Loucy (cell line): ENCODE data around the gene POLR3A.

Source experiments
- H2AFZ ChIP-seq: fragments of 200-600 bp; sonication (generic); 2 replicates; pipeline ENCODE4 v1.6.0; 2016; ENCODE audit warnings: antibody characterized with exemption, mild to moderate bottlenecking, low read length, moderate library complexity
- H3F3A ChIP-seq: fragments of 200-600 bp; 2 replicates; pipeline ENCODE4 v1.6.0; 2016; ENCODE audit warnings: antibody characterized with exemption, low read depth, mild to moderate bottlenecking
- H3K27me3 ChIP-seq: fragments of 200-600 bp; sonication (generic); 2 replicates; pipeline ENCODE4 v1.6.1; 2014; ENCODE audit warnings: low read length, mild to moderate bottlenecking; ENCODE audit not compliant: insufficient read depth, poor library complexity, severe bottlenecking
- H3K36me3 ChIP-seq: fragments of 200-600 bp; sonication (generic); 2 replicates; pipeline ENCODE4 v1.6.1; 2016; ENCODE audit warnings: low read length; ENCODE audit not compliant: insufficient read depth
- H3K4me1 ChIP-seq: fragments of 200-600 bp; sonication (generic); 2 replicates; pipeline ENCODE4 v1.5.1; 2014; ENCODE audit warnings: low read length, mild to moderate bottlenecking; ENCODE audit not compliant: insufficient read depth, poor library complexity, severe bottlenecking
- H3K4me2 ChIP-seq: fragments of 200-600 bp; sonication (generic); 2 replicates; pipeline ENCODE4 v1.6.0; 2014; ENCODE audit warnings: antibody characterized with exemption, low read length, low read depth, mild to moderate bottlenecking; ENCODE audit not compliant: poor library complexity, severe bottlenecking
- H3K4me3 ChIP-seq: fragments of 200-600 bp; sonication (generic); 2 replicates; pipeline ENCODE4 v1.5.1; 2014; ENCODE audit warnings: low read length, mild to moderate bottlenecking, mixed read lengths; ENCODE audit not compliant: poor library complexity, severe bottlenecking
- H3K79me2 ChIP-seq: fragments of 200-600 bp; sonication (generic); 2 replicates; pipeline ENCODE4 v1.6.1; 2014; ENCODE audit warnings: low read length; ENCODE audit not compliant: insufficient read depth
- H3K9ac ChIP-seq: fragments of 200-600 bp; sonication (generic); 2 replicates; pipeline ENCODE4 v1.6.0; 2014; ENCODE audit warnings: mild to moderate bottlenecking, low read depth, low read length, moderate library complexity; ENCODE audit not compliant: poor library complexity, severe bottlenecking
- H3K9me2 ChIP-seq: fragments of 200-600 bp; sonication (generic); replicated peaks from 2 replicates; pipeline ENCODE4 v1.6.1; 2016; ENCODE audit warnings: low read depth, low read length, mixed read lengths
- H3K9me3 ChIP-seq: fragments of 200-600 bp; sonication (generic); 2 replicates; pipeline ENCODE4 v1.6.1; 2014; ENCODE audit warnings: mild to moderate bottlenecking, antibody characterized with exemption, low read length, low read depth; ENCODE audit not compliant: insufficient read depth
- H4K20me1 ChIP-seq: fragments of 200-600 bp; sonication (generic); 2 replicates; pipeline ENCODE4 v1.6.0; 2014; ENCODE audit warnings: antibody characterized with exemption, low read length, mild to moderate bottlenecking; ENCODE audit not compliant: insufficient read depth, poor library complexity, severe bottlenecking
- CTCF ChIP-seq: fragments of 200-600 bp; sonication (generic); conservative IDR thresholded peaks from 2 replicates; pipeline ENCODE4 v1.5.1; 2014; ENCODE audit warnings: mild to moderate bottlenecking, antibody characterized with exemption, low read length
- EZH2phosphoT487 ChIP-seq: fragments of 200-600 bp; IDR thresholded peaks from 2 replicates; pipeline ENCODE4 v1.6.1; 2018; ENCODE audit warnings: antibody characterized with exemption, mild to moderate bottlenecking, moderate library complexity, borderline replicate concordance

POLR3A gene

GRCh38 chr10:77969114-77969513 lies 60.2 kb downstream of the POLR3A start:
- TF ChIP-seq CTCF (no peak), EZH2phosphoT487 (no peak)
- Histone ChIP-seq H3K27me3 (no peaks in the 10 kb centered on the region), H4K20me1 (no peaks in the 10 kb centered on the region), H3K4me3 (no peak overlapping the region), H3K4me1 (peaks cover 17% of the 10 kb centered on the region), H3K9me2 (no peaks in the 10 kb centered on the region), H3K9me3 (no peaks in the 10 kb centered on the region; the same call in 1 of the 2 replicates), H3K4me2 (no peak overlapping the region), H2AFZ (no peak overlapping the region), H3K9ac (no peak overlapping the region), H3F3A (no peaks in the 10 kb centered on the region), H3K79me2 (no peaks in the 10 kb centered on the region), H3K36me3 (no peaks in the 10 kb centered on the region)

- TF ChIP-seq EZH2phosphoT487 = no peak
- no peak for TF ChIP-seq CTCF
- Histone ChIP-seq H3K36me3 (no peaks in the 10 kb centered on the region), H4K20me1 (no peaks in the 10 kb centered on the region), H3K4me2 (no peak overlapping the region), H3K9ac (no peak overlapping the region), H2AFZ (no peak overlapping the region), H3K4me1 (peaks cover 17% of the 10 kb centered on the region), H3K27me3 (no peaks in the 10 kb centered on the region), H3K4me3 (no peak overlapping the region), H3K9me3 (no peaks in the 10 kb centered on the region; the same call in 1 of the 2 replicates), H3K79me2 (no peaks in the 10 kb centered on the region), H3F3A (no peaks in the 10 kb centered on the region), H3K9me2 (no peaks in the 10 kb centered on the region)
These were observed 61.7 kb downstream of the POLR3A start for GRCh38 chr10:77967611-77968022.

GRCh38 chr10:77965294-77965693 lies 64.0 kb downstream of the POLR3A start:
- no peaks in the 10 kb centered on the region; the same call in 1 of the 2 replicates for H3K9me3 ChIP-seq
- H3F3A ChIP-seq = no peaks in the 10 kb centered on the region
- H2AFZ ChIP-seq = no peak overlapping the region
- no peak overlapping the region for H3K4me2 ChIP-seq
- no peaks in the 10 kb centered on the region for H3K4me1 ChIP-seq
- H4K20me1 ChIP-seq = no peaks in the 10 kb centered on the region
- H3K4me3 ChIP-seq = no peak overlapping the region
- TF ChIP-seq CTCF = no peak
- TF ChIP-seq EZH2phosphoT487 = no peak
- H3K79me2 ChIP-seq = no peaks in the 10 kb centered on the region
- no peaks in the 10 kb centered on the region for H3K36me3 ChIP-seq
- H3K9ac ChIP-seq = no peak overlapping the region
- H3K9me2 ChIP-seq = no peaks in the 10 kb centered on the region
- H3K27me3 ChIP-seq = no peaks in the 10 kb centered on the region
